ENCODE data around the gene SLC35G2.

- no peak for TF ChIP-seq CTCF (IDR thresholded peaks at IDR 0.05; ENCODE audit: poor library complexity)
- no peak for TF ChIP-seq EZH2phosphoT487 (IDR thresholded peaks at IDR 0.05; ENCODE audit: low read depth, severe bottlenecking, unreplicated experiment)
- TF ChIP-seq EZH2 (IDR thresholded peaks at IDR 0.05; ENCODE audit: borderline replicate concordance) = no peak
Measured at GRCh38 chr3:136903899-136904298, 85.0 kb downstream of the SLC35G2 start.

Measured in hepatocyte (in vitro differentiated cells).